Measurements from ENCODE around the gene XRCC5. TPM values are rescaled to one million over a fixed set of nuclear protein-coding genes. Genes with fewer than 3 reads are reported as not detected.

The XRCC5 gene
- total and polyA plus RNA-seq, 2 donors (not counting 3 experiments of a cell fraction or from before 2014, with no cell fraction given): 267 to 319 TPM

DNA sequence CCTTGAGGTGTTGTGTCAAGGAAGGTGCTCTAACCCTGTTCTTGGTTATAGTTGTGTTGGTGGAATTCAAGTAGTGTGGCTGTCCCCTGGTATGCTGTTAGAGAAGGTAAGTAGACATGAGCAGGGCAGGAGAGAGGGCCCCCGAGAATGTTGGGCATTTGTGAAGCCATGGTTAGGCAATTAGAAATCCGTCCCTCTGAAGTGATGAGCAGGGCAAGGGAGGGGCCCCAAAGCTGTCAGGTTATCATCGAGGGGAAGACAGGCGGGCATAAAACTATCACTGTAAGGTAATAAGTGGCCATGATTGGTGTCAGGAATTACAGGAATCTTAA, 5.2 kb downstream of the XRCC5 start:
- POLR2A ChIA-PET: interaction anchor here (0.9 to 1.0 kb wide), 3 partner anchors 9 to 35 kb away, joined by 3 to 8 read pairs (median 5); no protein-coding TSS in a partner anchor
- H3K27me3 ChIP-seq (ENCODE audit: control insufficient read depth in 2 of 2, insufficient read depth in 2 of 2, low read length in 2 of 2): no peaks in the 10 kb centered on the region
- dilution Hi-C loops (cut with MboI; ENCODE audit: extremely low pct_ligation_motif_present, low sequenced_read_pairs): no loop called here
- H3K36me3 ChIP-seq (ENCODE audit: control insufficient read depth in 2 of 2, extremely low read depth in 1 of 2, insufficient read depth in 2 of 2, low read length in 2 of 2): peaks cover 18 to 41% of the 10 kb centered on the region in 2 experiments
- TF ChIP-seq POLR2AphosphoS5 (IDR thresholded peaks at IDR 0.05; ENCODE audit: insufficient read depth, low read depth, low read length) (no peak), FOS (IDR thresholded peaks at IDR 0.05; ENCODE audit: borderline replicate concordance, insufficient read depth, low read length) (no peak), EZH2 (IDR thresholded peaks at IDR 0.05; ENCODE audit: borderline replicate concordance, low read depth, low read length, severe bottlenecking) (no peak), POLR2A (IDR thresholded peaks at IDR 0.05; ENCODE audit: low read depth, low read length) (no peak), MYC (IDR thresholded peaks at IDR 0.05; ENCODE audit: low read depth, low read length) (no peak), GATA2 (IDR thresholded peaks at IDR 0.05; ENCODE audit: insufficient read depth, insufficient read length, low read depth, low read length) (no peak), JUN (IDR thresholded peaks at IDR 0.05; ENCODE audit: borderline replicate concordance, insufficient read depth, insufficient read length, low read depth) (no peak)
- TF ChIP-seq, protein P1, sequence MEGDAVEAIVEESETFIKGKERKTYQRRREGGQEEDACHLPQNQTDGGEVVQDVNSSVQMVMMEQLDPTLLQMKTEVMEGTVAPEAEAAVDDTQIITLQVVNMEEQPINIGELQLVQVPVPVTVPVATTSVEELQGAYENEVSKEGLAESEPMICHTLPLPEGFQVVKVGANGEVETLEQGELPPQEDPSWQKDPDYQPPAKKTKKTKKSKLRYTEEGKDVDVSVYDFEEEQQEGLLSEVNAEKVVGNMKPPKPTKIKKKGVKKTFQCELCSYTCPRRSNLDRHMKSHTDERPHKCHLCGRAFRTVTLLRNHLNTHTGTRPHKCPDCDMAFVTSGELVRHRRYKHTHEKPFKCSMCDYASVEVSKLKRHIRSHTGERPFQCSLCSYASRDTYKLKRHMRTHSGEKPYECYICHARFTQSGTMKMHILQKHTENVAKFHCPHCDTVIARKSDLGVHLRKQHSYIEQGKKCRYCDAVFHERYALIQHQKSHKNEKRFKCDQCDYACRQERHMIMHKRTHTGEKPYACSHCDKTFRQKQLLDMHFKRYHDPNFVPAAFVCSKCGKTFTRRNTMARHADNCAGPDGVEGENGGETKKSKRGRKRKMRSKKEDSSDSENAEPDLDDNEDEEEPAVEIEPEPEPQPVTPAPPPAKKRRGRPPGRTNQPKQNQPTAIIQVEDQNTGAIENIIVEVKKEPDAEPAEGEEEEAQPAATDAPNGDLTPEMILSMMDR (IDR thresholded peaks at IDR 0.05; ENCODE audit: extremely low read depth in 1 of 2, insufficient read depth in 1 of 2, low read depth in 1 of 2, low read length in 2 of 2): no peak
- TF ChIP-seq, protein P2, sequence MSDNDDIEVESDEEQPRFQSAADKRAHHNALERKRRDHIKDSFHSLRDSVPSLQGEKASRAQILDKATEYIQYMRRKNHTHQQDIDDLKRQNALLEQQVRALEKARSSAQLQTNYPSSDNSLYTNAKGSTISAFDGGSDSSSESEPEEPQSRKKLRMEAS (IDR thresholded peaks at IDR 0.05; ENCODE audit: insufficient read depth, insufficient read length): no peak
- no peak overlapping the region for H3K4me3 ChIP-seq (replicated peaks in 1 of 3; ENCODE audit: insufficient read depth in 1 of 3, low read depth in 1 of 3, low read length in 3 of 3)
- no peak overlapping the region for H2AFZ ChIP-seq (ENCODE audit: low read depth, low read length)
- H3K4me1 ChIP-seq (ENCODE audit: control insufficient read depth, extremely low read depth, insufficient read depth, low read length): peaks cover 26% of the 10 kb centered on the region
- DNase-seq (ENCODE audit: low read depth, low spot score): no peak
- no peak overlapping the region for H3K4me2 ChIP-seq (ENCODE audit: insufficient read depth, low read length)
- no peak overlapping the region for H3K9ac ChIP-seq (replicated peaks; ENCODE audit: extremely low read depth, insufficient read depth, low read length)
- H3K79me2 ChIP-seq (ENCODE audit: control insufficient read depth, insufficient read depth, low read length): peaks cover 80% of the 10 kb centered on the region
- H3K9me3 ChIP-seq (replicated peaks; ENCODE audit: control insufficient read depth, insufficient read depth, low read length): no peaks in the 10 kb centered on the region
- FAIRE-seq: no peak
- H4K20me1 ChIP-seq (replicated peaks; ENCODE audit: control insufficient read depth, extremely low read depth, insufficient read depth, low read length): no peaks in the 10 kb centered on the region
- no TSS peak for BruUV-seq (replicated peaks)
- intact Hi-C loops (cut with micrococcal nuclease): loop anchor here (1.0 to 10.0 kb wide), 3 partner anchors 298 to 520 kb away; partner anchors contain the start of genes IGFBP2, RPL37A and SMARCAL1
- CTCF ChIA-PET: interaction anchor here (0.6 to 1.6 kb wide), 7 partner anchors 9 to 82 kb away, joined by 3 to 8 read pairs (median 4); partner anchors contain the start of genes PECR and TMEM169
- H3K27ac ChIP-seq (ENCODE audit: insufficient read depth, low read depth, low read length): no peak overlapping the region
- H3K9me1 ChIP-seq (replicated peaks; ENCODE audit: control insufficient read depth, extremely low read depth, insufficient read depth, low read length): no peaks in the 10 kb centered on the region

All from endothelial cell of umbilical vein (primary cell).